ENCODE results near the gene NEK2.
"Not testable (repeated sequence)": the region's sequence is repeated elsewhere in the genome, so short reads cannot be mapped to it uniquely, and the experiment has no call there.

NEK2 gene

GRCh38 chr1:211630236-211631081 lies 45.0 kb downstream of the NEK2 start:
- DNase-seq = no peak

DNA sequence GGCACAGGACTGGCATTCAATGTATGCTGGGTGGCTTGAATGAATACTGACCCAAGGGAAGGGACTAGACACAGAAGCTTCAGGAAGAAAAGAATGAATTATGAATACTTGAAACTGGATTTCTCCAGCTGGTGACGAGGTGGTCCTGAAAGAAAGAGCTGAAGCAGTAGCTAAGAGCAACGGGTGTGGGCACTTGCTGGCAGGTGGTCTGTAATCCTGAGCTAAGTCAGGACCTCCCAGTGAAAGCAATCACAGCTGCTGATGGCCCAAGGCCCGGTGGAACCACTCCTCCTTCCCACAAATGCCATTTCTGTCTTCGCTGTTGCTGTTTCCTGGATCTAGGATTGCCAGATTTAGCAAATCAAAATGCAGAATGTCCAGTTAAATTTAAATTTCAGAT lies 47.0 kb downstream of the NEK2 start:
- no peak for DNase-seq

- no peak for DNase-seq
These were observed 48.2 kb downstream of the NEK2 start for GRCh38 chr1:211627259-211627658.

- not testable (repeated sequence) for DNase-seq
These were observed 49.6 kb downstream of the NEK2 start for GRCh38 chr1:211625866-211626265.

DNA sequence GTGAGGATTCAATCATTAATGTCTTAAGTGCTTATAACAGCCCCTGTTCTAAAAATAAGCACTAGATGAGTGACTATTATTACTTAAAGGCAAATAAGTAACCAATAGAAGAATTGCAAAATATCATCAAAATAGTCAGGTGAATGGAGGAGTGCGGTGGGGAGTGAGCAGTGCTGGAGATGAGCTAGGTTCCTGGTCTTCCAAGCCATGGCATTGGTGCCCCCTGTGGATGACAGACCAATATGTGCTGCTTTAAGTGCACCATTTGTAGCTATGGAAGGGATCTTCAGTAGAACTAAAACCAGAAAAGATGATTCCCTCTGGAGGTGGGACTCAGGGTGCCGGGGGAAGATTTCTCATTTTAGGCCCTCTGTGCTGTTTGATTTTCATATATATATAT lies 50.4 kb downstream of the NEK2 start:
- DNase-seq = peak; percentile 48

DNA sequence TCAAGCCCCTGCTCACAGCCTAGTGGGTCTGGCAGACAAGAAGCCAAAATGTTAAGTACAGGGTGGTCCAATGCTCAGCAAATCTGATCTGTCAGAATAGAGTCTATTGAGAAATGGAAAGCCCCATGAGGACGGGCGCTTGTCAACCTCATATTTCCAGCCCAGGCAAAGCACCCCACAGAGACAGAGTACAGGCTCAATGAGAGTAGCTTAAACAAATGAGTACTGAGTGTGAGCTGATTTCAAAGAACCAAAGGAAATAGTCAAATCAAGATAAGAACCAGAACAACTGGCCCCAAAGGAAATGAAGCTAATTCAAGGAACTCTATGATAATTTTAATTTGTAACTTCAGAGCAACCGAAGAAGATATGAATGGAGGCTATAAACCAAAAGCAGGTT lies 51.9 kb downstream of the NEK2 start:
- no peak for DNase-seq

DNA sequence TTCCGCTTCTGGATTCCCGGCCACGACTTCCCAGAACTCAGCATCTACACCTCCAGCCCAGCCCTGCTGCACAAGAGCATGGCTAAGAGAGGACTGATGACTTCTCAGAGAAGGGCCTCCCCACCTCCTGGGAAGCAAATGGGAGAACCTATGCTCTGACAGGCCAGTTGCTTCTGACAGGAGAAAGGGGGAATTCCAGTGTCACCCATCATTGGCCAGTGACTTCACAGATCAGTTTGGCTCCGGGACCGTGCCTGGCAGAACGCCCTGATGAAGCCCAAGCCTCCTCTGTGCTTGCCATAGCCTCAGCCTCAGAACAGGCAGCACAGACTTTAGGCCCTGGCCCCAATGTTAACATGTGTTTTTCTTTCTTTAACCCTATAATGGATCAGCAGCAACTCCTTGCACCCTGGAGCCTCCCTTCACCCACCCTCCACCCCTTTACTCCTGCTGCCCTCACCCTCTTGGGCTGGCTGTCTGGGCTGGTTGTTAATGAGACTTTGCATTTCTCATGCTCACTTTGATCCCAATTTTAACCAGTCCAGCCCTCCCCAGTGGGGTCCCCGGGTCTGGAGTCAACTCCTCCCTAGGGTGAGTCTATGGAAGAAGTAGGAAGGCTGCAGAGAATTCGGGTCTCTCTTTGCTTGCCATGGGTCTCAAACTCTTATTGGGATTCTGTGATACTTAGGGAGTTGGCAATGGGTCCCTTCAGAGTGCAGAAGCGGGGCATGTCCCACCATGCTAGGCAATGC lies 53.8 kb downstream of the NEK2 start:
- no peak for DNase-seq

DNA sequence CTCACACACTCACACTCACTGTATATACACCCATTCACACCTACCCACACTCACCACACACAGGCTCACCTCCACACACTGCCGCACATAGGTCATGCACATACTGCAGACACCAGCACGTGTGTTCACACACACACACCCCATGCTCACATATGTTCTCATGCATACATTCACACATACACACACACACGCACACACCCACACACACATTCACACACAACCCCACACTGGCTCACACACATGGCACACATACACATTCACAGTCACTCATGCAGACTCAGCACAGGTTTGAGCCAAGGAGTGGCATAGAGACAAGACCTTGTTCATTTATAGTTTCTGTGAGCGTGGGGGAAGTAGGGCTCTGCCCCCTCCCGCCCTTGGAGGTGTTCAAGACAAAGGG lies 55.3 kb downstream of the NEK2 start:
- no peak for DNase-seq

- no peak for DNase-seq
These were observed 56.1 kb downstream of the NEK2 start for GRCh38 chr1:211619033-211619996.

GRCh38 chr1:211616965-211617297 lies 58.5 kb downstream of the NEK2 start:
- DNase-seq = no peak

GRCh38 chr1:211616231-211616964 lies 59.0 kb downstream of the NEK2 start:
- DNase-seq = no peak

DNA sequence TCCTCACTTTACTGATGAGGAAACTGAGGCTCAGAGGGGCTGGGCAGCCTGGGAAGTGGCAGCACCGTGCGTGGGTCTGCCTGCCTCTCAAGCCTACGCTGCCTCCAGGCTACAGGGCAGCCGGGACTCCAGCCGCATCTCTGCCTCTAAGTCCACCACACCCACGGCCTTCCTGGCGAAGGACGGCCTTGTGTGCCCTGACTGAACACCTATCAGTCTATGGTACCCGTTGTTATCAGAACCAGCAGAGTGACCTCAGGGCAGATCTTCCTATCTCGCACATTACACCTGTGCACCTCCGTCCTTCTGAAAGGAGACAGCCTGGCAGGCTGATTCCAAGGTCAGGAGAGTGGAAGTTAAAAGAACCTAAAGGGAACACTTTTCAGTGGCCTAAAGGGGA lies 60.8 kb downstream of the NEK2 start:
- DNase-seq = no peak

GRCh38 chr1:211613951-211614350 lies 61.5 kb downstream of the NEK2 start:
- DNase-seq = no peak

- DNase-seq = no peak
These were observed 62.1 kb downstream of the NEK2 start for GRCh38 chr1:211613108-211613947.

- DNase-seq = no peak
These were observed 62.7 kb downstream of the NEK2 start for GRCh38 chr1:211612786-211613107.

All from CD4-positive, alpha-beta T cell treated with Interleukin-12 subunit alpha and Interleukin-12 subunit beta, for 1 hour (primary cell).